ENCODE data around the gene DCLK3.
A peak's percentile ranks its signal among the peaks of the same experiment; 100 is the strongest.

DCLK3 gene

DNA sequence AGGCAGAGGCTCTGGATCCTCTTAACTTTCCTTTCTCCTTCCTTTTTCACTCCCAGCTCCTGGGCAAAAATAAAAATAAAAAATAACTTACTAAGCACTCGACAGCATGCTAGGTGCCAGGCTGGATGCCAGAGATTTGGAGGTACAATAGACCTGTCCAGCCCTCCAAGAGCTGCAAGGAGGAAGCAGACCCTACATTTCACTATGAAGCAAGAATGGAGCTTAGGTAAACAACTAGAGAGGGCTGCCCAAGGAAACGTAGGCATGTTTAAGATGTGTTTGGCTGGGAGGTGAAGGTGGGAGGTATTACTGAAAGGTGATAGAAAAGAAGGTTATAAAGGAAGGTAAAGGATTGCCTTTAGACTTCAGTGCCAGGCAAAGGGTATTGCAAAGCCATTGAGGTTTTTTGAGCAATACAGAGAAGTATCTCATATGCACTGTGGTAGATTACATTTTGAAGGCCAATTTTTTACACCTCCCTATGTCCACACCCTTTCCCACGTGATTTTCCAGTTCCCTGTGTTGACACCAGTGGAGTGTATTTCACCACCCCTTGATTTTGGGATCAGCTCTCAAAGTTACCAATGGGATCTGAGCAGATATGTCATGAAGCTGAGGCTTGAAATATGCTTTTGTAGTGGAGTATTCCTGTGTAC, 69.1 kb downstream of the DCLK3 start:
- no peak for ATAC-seq
- TF ChIP-seq CSDC2 (CRISPR knock-in tag; IDR thresholded peaks at IDR 0.05), result no peak
- TF ChIP-seq ESRRG (CRISPR knock-in tag; IDR thresholded peaks at IDR 0.05), result no peak
- TF ChIP-seq ZNF8 (CRISPR knock-in tag; IDR thresholded peaks at IDR 0.05), result no peak
- TF ChIP-seq ZC3H10 (CRISPR knock-in tag; IDR thresholded peaks at IDR 0.05), result no peak
- TF ChIP-seq SNAI2 (CRISPR knock-in tag; IDR thresholded peaks at IDR 0.05), result no peak
- no peak for TF ChIP-seq ARNTL (CRISPR knock-in tag; IDR thresholded peaks at IDR 0.05; ENCODE audit: borderline replicate concordance, low read depth)
- TF ChIP-seq, protein P1, sequence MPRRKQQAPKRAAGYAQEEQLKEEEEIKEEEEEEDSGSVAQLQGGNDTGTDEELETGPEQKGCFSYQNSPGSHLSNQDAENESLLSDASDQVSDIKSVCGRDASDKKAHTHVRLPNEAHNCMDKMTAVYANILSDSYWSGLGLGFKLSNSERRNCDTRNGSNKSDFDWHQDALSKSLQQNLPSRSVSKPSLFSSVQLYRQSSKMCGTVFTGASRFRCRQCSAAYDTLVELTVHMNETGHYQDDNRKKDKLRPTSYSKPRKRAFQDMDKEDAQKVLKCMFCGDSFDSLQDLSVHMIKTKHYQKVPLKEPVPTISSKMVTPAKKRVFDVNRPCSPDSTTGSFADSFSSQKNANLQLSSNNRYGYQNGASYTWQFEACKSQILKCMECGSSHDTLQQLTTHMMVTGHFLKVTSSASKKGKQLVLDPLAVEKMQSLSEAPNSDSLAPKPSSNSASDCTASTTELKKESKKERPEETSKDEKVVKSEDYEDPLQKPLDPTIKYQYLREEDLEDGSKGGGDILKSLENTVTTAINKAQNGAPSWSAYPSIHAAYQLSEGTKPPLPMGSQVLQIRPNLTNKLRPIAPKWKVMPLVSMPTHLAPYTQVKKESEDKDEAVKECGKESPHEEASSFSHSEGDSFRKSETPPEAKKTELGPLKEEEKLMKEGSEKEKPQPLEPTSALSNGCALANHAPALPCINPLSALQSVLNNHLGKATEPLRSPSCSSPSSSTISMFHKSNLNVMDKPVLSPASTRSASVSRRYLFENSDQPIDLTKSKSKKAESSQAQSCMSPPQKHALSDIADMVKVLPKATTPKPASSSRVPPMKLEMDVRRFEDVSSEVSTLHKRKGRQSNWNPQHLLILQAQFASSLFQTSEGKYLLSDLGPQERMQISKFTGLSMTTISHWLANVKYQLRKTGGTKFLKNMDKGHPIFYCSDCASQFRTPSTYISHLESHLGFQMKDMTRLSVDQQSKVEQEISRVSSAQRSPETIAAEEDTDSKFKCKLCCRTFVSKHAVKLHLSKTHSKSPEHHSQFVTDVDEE (CRISPR knock-in tag; IDR thresholded peaks at IDR 0.05), result no peak
- no peak for TF ChIP-seq RARB (CRISPR knock-in tag; IDR thresholded peaks at IDR 0.05)
- TF ChIP-seq PPARA (CRISPR knock-in tag; IDR thresholded peaks at IDR 0.05; ENCODE audit: borderline replicate concordance), result no peak
- TF ChIP-seq ZNF70 (CRISPR knock-in tag; IDR thresholded peaks at IDR 0.05), result no peak

DNA sequence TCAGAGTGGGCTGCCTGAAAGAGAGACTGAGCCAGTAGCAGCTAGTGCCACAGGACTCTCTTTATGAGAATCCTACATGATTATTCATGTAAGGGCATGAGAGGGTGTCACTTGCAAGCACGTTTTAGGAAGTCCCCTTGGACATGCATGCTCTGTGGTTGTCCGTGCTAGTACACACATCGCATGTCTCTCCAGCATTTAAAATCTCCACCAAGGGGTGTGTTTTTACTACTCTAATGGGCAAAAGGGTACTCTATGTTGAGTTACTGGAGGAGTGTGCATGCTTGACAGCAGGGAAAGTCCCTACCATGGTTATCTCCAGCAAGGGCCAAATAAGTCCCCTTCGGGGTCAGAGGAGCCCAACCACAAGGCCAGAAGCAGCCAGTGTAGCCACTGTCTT, 70.7 kb downstream of the DCLK3 start:
- TF ChIP-seq ARNTL (CRISPR knock-in tag; IDR thresholded peaks at IDR 0.05; ENCODE audit: borderline replicate concordance, low read depth) (no peak), CSDC2 (CRISPR knock-in tag; IDR thresholded peaks at IDR 0.05) (no peak), GLIS3 (CRISPR knock-in tag; IDR thresholded peaks at IDR 0.05) (no peak), PPARA (CRISPR knock-in tag; IDR thresholded peaks at IDR 0.05; ENCODE audit: borderline replicate concordance) (no peak), ZC3H10 (CRISPR knock-in tag; IDR thresholded peaks at IDR 0.05) (no peak)
- TF ChIP-seq, protein P1 (CRISPR knock-in tag; IDR thresholded peaks at IDR 0.05), result no peak

DNA sequence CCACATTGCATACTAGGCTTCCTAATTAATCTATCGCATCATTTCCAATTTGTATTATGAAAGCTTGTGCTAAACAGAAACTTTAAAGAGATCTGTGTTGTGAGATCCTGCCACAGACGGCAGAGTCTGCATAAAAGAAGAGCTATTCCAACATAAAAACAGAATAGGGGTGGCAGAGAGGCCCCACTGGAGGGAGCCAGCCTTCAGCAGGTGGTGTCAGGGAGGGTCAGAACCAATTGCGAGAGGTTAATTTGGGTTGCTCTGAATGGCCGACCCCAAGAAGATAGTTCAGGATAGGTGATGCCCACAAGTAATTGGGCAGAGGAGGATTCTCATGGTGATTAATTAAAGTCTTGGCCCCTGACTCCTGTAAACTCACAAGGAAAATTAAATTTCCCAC, 74.8 kb downstream of the DCLK3 start:
- TF ChIP-seq ESRRG (CRISPR knock-in tag; IDR thresholded peaks at IDR 0.05) (no peak), ZFP3 (CRISPR knock-in tag; IDR thresholded peaks at IDR 0.05) (no peak), BACH2 (CRISPR knock-in tag; IDR thresholded peaks at IDR 0.05; ENCODE audit: borderline replicate concordance) (no peak), GLIS3 (CRISPR knock-in tag; IDR thresholded peaks at IDR 0.05) (no peak), ZFP30 (CRISPR knock-in tag; IDR thresholded peaks at IDR 0.05) (no peak), CSDC2 (CRISPR knock-in tag; IDR thresholded peaks at IDR 0.05) (no peak), PPARA (CRISPR knock-in tag; IDR thresholded peaks at IDR 0.05; ENCODE audit: borderline replicate concordance) (no peak), TOX (CRISPR knock-in tag; IDR thresholded peaks at IDR 0.05; ENCODE audit: borderline replicate concordance) (no peak), ISL1 (CRISPR knock-in tag; IDR thresholded peaks at IDR 0.05) (no peak), ZC3H10 (CRISPR knock-in tag; IDR thresholded peaks at IDR 0.05) (no peak), ZNF565 (CRISPR knock-in tag; conservative IDR thresholded peaks at IDR 0.05; ENCODE audit: low read depth) (no peak), OSR1 (CRISPR knock-in tag; IDR thresholded peaks at IDR 0.05) (no peak), ZNF70 (CRISPR knock-in tag; IDR thresholded peaks at IDR 0.05) (no peak), ZNF8 (CRISPR knock-in tag; IDR thresholded peaks at IDR 0.05) (no peak), TCF4 (CRISPR knock-in tag; IDR thresholded peaks at IDR 0.05; ENCODE audit: borderline replicate concordance) (no peak), RARB (CRISPR knock-in tag; IDR thresholded peaks at IDR 0.05) (no peak)
- TF ChIP-seq, protein P2, sequence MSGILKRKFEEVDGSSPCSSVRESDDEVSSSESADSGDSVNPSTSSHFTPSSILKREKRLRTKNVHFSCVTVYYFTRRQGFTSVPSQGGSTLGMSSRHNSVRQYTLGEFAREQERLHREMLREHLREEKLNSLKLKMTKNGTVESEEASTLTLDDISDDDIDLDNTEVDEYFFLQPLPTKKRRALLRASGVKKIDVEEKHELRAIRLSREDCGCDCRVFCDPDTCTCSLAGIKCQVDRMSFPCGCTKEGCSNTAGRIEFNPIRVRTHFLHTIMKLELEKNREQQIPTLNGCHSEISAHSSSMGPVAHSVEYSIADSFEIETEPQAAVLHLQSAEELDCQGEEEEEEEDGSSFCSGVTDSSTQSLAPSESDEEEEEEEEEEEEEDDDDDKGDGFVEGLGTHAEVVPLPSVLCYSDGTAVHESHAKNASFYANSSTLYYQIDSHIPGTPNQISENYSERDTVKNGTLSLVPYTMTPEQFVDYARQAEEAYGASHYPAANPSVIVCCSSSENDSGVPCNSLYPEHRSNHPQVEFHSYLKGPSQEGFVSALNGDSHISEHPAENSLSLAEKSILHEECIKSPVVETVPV (CRISPR knock-in tag; IDR thresholded peaks at IDR 0.05), result no peak
- TF ChIP-seq, protein P3, sequence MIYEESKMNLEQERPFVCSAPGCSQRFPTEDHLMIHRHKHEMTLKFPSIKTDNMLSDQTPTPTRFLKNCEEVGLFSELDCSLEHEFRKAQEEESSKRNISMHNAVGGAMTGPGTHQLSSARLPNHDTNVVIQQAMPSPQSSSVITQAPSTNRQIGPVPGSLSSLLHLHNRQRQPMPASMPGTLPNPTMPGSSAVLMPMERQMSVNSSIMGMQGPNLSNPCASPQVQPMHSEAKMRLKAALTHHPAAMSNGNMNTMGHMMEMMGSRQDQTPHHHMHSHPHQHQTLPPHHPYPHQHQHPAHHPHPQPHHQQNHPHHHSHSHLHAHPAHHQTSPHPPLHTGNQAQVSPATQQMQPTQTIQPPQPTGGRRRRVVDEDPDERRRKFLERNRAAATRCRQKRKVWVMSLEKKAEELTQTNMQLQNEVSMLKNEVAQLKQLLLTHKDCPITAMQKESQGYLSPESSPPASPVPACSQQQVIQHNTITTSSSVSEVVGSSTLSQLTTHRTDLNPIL (CRISPR knock-in tag; IDR thresholded peaks at IDR 0.05; ENCODE audit: low read depth), result no peak
- TF ChIP-seq, protein P1 (CRISPR knock-in tag; IDR thresholded peaks at IDR 0.05), result no peak
- TF ChIP-seq, protein P4, sequence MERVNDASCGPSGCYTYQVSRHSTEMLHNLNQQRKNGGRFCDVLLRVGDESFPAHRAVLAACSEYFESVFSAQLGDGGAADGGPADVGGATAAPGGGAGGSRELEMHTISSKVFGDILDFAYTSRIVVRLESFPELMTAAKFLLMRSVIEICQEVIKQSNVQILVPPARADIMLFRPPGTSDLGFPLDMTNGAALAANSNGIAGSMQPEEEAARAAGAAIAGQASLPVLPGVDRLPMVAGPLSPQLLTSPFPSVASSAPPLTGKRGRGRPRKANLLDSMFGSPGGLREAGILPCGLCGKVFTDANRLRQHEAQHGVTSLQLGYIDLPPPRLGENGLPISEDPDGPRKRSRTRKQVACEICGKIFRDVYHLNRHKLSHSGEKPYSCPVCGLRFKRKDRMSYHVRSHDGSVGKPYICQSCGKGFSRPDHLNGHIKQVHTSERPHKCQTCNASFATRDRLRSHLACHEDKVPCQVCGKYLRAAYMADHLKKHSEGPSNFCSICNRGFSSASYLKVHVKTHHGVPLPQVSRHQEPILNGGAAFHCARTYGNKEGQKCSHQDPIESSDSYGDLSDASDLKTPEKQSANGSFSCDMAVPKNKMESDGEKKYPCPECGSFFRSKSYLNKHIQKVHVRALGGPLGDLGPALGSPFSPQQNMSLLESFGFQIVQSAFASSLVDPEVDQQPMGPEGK (CRISPR knock-in tag; IDR thresholded peaks at IDR 0.05; ENCODE audit: borderline replicate concordance), result no peak
- ATAC-seq, result peak; percentile 34; the same call in 1 of the 3 replicates

More for the DNA sequence above, 70.7 kb downstream of the DCLK3 start:
- ATAC-seq, result no peak
